Measurements from ENCODE around the gene RAC3.
"Not testable (repeated sequence)": the region's sequence is repeated elsewhere in the genome, so short reads cannot be mapped to it uniquely, and the experiment has no call there.

RAC3 gene

DNA sequence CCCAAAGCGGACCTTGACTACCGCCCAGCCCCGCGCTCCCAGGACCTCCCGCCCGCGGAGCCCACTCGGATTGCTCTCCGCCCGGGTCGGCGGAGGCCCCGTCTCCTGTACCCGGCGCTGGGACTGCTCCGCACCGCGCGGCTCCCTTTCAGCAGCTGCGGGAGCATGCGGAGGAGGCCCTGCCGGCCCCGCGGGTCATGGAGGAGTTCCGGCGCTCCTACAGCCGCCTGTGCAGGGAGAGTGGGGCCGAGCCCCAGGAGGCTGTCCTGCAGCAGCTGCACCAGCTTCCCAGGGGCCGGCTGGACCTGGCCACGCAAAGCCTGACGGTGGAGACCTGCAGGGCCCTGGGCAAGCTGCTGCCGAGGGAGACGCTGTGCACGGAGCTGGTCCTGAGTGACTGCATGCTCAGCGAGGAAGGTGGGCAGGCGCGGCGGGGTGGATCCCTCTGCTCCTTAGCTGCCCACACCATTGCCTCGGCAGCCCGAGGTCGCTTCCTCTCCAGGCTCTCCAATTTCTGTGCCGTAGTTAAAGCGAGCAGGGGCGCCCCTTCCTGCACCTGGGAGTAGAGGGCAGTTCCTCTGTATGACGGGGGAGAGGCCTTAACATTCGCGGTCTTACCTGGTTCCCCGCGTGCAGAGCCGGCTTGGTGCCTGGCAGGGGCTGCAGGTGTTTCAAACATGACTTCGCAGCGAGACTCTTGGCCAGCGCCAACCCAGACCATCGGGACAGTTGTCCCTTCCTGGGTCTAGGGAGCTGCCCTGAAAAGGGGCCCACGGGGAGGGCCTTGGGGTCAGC is 7.8 kb upstream of the RAC3 start:
- no peak for DNase-seq (ENCODE audit: low read depth in 2 of 2)

- no peak for DNase-seq (ENCODE audit: low read depth in 2 of 2)
Observed at GRCh38 chr17:82024859-82025258, 6.6 kb upstream of the RAC3 start.

DNA sequence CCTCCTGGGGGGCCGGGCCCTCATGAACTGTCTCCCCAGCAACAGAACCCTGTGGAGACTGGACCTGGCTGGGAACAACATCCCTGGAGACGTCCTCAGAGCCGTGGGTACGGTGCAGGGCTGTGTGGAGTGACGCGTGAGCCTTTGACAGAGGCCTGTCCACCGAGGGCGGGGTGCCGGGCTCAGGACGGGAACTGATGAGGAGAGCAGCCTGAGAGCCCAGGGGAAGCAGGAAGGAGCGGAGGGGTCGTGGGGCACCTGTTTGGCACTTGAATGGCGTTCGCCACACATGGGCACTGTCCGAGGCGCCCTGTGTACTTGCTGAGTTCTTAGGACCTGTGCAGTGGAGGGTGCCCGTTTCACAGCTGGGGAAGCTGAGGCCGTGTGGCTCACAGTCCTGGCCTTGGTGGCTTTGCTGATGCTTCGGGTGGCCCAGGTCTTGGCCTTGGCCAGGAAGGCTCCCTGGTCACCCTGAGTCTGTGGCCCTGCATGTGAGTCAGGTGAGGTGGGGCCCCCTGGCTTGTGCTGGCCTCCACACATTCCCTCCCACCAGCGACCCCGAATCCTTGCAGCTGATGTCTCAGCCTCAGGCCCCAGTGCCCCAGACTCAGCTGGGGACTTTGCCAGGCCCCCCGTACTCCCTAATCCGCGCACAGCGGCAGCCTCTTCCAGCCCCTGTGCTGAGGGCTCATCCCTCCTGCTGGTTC is 5.9 kb upstream of the RAC3 start:
- DNase-seq (ENCODE audit: low read depth in 2 of 2): no peak

DNA sequence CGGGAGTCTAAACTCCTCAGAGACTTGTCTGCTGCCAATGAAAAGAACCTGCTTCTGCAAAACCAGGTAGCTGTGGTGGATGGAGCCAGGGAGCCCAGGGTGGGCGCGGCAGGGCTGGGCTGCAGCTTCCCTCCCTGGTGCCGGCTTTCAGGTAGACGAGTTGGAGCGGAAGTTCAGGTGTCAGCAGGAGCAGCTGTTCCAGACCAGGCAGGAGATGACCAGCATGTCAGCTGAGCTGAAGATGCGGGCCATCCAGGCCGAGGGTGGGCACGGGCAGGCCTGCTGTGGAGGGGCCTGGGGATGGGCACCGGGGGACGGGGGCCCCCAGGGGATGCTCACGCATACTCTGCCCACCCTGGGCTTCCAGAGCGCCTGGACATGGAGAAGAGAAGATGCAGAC is 3.2 kb upstream of the RAC3 start:
- DNase-seq (ENCODE audit: low read depth in 2 of 2): no peak

- DNase-seq (ENCODE audit: low read depth in 2 of 2): no peak
Observed at GRCh38 chr17:82028966-82029365, 2.5 kb upstream of the RAC3 start.

DNA sequence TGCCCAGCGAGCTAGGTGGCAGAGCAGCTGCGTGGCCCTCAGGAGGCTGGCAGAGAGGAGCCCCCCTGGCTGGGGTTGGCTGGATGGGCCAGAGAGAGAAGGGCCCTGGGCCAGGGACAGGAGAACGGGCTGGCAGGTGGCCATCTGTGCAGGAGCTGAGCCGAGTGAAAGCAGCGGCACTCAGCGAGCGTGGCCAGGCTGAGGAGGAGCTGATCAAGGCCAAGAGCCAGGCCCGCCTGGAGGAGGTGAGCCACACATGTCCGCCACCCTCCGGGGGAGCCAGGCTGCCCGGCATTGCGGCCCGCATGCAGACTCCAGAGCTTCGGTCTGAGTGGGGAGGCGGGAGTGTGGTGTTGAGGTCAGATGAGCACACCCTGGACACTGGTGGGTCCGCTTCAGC is 2.1 kb upstream of the RAC3 start:
- DNase-seq (ENCODE audit: low read depth in 2 of 2): no peak

- DNase-seq (ENCODE audit: low read depth in 2 of 2): no peak
Observed at GRCh38 chr17:82029990-82030469, 1.4 kb upstream of the RAC3 start.

DNA sequence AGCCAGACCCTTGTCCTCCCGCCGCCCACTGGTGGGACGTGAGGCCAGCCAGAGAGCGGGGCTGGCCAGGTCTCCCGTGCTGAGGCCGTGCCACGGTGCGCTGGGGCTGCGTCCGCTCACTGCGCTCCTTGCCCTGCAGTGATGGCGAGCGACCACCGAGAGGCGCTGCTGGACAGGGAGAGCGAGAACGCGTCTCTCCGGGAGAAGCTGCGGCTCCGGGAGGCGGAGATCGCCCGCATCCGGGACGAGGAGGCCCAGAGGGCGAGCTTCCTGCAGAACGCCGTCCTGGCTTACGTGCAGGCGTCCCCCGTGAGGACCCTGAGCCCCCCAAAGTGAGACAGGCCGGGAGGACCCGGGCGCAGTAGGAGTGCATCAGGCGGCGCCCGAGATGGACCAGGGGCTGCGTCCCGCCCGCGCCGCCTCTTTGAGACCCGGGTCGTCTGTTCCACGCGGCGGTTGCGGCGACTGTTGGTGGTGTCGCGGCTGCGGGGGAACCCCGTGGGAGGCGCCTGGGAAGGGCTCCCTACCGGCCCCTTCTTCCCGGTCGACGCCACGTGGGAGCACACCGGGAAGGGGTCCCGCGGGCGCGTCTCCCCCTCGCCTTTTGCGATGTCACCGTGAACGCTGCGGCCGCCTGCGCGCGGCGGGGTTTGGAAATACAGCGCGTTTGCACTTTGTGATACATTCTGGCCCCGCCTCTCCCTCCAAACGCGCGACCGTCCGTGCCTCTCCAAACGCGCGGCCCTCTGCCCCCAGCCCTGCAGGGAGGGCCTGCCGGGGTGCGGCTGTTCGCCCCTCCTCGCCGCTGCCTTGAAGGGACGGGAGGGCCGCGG is 792 bp upstream of the RAC3 start:
- DNase-seq (ENCODE audit: low read depth in 2 of 2): peak; percentile 62 to 63

GRCh38 chr17:82031885-82032627 is 578 bp downstream of the RAC3 start:
- DNase-seq (ENCODE audit: low read depth in 2 of 2): no peak

DNA sequence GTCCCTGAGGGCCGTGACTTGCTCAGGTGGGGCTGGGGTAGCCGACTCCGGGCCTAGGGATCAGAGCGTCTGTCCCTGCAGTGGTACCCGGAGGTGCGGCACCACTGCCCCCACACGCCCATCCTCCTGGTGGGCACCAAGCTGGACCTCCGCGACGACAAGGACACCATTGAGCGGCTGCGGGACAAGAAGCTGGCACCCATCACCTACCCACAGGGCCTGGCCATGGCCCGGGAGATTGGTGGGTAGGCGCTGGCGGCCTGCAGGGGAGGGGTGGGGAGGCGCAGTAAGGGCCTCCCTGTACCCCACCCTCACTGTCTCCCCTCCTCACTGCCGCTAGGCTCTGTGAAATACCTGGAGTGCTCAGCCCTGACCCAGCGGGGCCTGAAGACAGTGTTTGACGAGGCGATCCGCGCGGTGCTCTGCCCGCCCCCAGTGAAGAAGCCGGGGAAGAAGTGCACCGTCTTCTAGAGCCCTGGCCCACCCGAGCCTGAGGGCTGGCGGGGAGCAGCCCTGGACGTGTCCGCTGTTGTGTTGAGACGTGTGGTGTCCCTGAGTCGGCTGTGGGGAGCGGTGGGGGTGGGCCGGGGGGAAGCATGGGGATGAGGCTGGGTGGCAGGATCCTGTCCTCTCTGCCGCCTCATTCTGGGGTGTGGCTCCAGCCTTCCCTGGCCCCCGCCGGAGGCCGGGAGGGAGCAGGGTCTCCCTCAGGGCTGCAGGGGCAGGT is 2.0 kb downstream of the RAC3 start:
- no peak for DNase-seq (ENCODE audit: low read depth in 2 of 2)

GRCh38 chr17:82034371-82035011 is 3.0 kb downstream of the RAC3 start:
- no peak for DNase-seq (ENCODE audit: low read depth in 2 of 2)

DNA sequence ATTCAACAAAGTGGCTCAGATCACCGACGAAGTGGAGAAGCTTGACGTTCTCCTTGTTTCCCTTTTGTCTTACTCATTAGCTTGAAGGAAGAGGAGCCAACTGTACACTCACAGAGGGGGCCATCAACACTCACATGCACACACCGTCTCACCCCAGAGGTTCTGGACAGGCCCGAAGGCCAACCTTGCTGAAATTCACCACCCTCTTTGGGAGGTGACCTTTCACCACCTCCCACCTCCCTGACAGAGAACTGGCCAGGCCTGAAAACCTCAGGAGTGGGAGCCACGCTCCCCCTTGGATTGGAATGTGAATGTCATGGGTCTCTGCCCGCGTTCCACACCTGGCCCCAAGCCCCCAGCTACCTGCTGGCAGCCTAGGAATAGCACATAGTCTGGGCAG is 4.0 kb downstream of the RAC3 start:
- DNase-seq (ENCODE audit: low read depth in 2 of 2): no peak

- DNase-seq (ENCODE audit: low read depth in 2 of 2): no peak
Observed at GRCh38 chr17:82035956-82036633, 4.6 kb downstream of the RAC3 start.

GRCh38 chr17:82036634-82037091 is 5.2 kb downstream of the RAC3 start:
- no peak for DNase-seq (ENCODE audit: low read depth in 2 of 2)

- DNase-seq (ENCODE audit: low read depth in 2 of 2): peak; percentile 86 to 88
Observed at GRCh38 chr17:82037092-82037888, 5.8 kb downstream of the RAC3 start, which contains the start of gene DCXR. DCXR (minus strand) TSS chr17:82037697; CDS start chr17:82037682, 15 bp downstream.

GRCh38 chr17:82037889-82038195 is 6.4 kb downstream of the RAC3 start:
- no peak for DNase-seq (ENCODE audit: low read depth in 2 of 2)

GRCh38 chr17:82038796-82039409 is 7.4 kb downstream of the RAC3 start:
- not testable (repeated sequence) for DNase-seq (ENCODE audit: low read depth in 2 of 2)

DNA sequence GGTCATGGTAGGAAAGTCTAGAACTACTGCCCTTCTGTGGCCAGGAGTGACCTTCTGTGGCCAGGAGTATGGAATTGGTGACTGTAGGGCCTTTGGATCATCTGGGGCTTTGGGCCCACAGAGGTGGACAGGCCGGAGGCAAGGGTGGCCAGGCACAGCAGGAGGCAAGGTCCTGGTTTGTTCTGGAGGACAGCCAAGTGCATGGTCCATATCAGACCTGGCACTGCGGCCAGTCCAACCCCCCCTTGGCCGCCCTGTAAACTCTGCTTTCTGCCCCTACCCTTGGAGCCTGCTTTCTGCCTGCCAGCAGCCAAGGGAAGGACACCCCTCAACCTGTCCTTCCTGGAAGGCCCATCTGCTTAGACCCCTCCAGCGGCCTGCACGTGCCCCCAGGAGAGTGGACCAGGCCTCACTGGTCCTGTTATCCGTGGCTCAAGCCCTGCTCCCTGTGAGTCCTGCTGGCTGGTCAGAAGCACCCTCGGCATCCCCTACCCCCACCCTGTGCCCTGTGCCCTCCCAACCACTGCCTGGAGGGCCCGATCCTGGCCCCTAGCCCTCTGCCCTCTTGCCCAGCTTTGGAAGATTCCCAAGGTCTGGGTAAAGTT is 8.3 kb downstream of the RAC3 start:
- DNase-seq (ENCODE audit: low read depth in 2 of 2): no peak
